B cell (primary cell): Measurements from ENCODE around the gene CDKN1C. TPM values are rescaled to one million over a fixed set of nuclear protein-coding genes. Genes with fewer than 3 reads are reported as not detected.

Experiments used
- ATAC-seq: fragments of 200-7000 bp; cut with Tn5 transposase; one replicate; pipeline ENCODE4 v1.10.0; 2021; ENCODE audit warnings: low read depth, mild to moderate bottlenecking, moderate number of reproducible peaks, moderate library complexity
- CTCF ChIA-PET: fragments of 350-600 bp; sonication (Branson Sonifier 250); formaldehyde crosslinking; loops from one replicate; lab custom pipeline; 2021; ENCODE audit warnings: antibody characterized with exemption, inconsistent platforms; lab: Charles Lee
- POLR2A ChIA-PET: fragments of 350-600 bp; sonication (Branson Sonifier 250); formaldehyde crosslinking; loops from one replicate; lab custom pipeline; 2021; ENCODE audit warnings: antibody characterized with exemption; lab: Charles Lee
- DNase-seq: peaks from one replicate; pipeline ENCODE4 v3.0.0; 2013
- H2AFZ ChIP-seq: 2 replicates; pipeline ENCODE4 v1.6.1; 2012; ENCODE audit warnings: mild to moderate bottlenecking, low read depth, low read length; ENCODE audit not compliant: insufficient read depth, poor library complexity, severe bottlenecking
- H3K27ac ChIP-seq, 2 donors: 1 replicate in 1 of 2; 2 replicates in 1 of 2; pipeline ENCODE4 v1.5.1; 2012 to 2013; ENCODE audit warnings: low read length in 2 of 2, mild to moderate bottlenecking in 2 of 2, moderate library complexity in 1 of 2
- H3K27me3 ChIP-seq, 4 experiments: fragments of 200-600 bp in 1 of 4; sonication (generic) in 1 of 4; replicated peaks in 1 of 4; 1 replicate in 2 of 4; 2 replicates in 2 of 4; pipeline versions ENCODE4 v1.6.1 to v1.7.0; 2013 to 2016; ENCODE audit warnings: low read length in 3 of 4, mild to moderate bottlenecking in 2 of 4, mixed read lengths in 1 of 4, moderate library complexity in 1 of 4; ENCODE audit not compliant: insufficient read depth in 4 of 4, control insufficient read depth in 3 of 4; ENCODE audit errors: control extremely low read depth in 1 of 4
- H3K36me3 ChIP-seq, 2 experiments: replicated peaks in 1 of 2; 1 replicate in 1 of 2; 2 replicates in 1 of 2; pipeline versions ENCODE4 v1.6.1 to v1.7.1; 2013; ENCODE audit warnings: low read length in 1 of 2; ENCODE audit not compliant: insufficient read depth in 2 of 2, control insufficient read depth in 1 of 2; ENCODE audit errors: control extremely low read depth in 1 of 2, extremely low read depth in 1 of 2
- H3K4me1 ChIP-seq, 2 donors: fragments of 200-600 bp in 1 of 2; sonication (generic) in 1 of 2; 1 replicate in 1 of 2; 2 replicates in 1 of 2; pipeline versions ENCODE4 v1.5.1 to v1.6.1; 2013 to 2017; ENCODE audit warnings: low read length in 2 of 2; ENCODE audit not compliant: control insufficient read depth in 2 of 2, insufficient read depth in 2 of 2
- H3K4me2 ChIP-seq: replicated peaks from 2 replicates; pipeline ENCODE3; 2012; ENCODE audit warnings: mild to moderate bottlenecking, low read depth, low read length; ENCODE audit not compliant: poor library complexity, severe bottlenecking
- H3K4me3 ChIP-seq, 5 experiments: fragments of 200-600 bp in 1 of 5; sonication (generic) in 1 of 5; 1 replicate in 3 of 5; 2 replicates in 2 of 5; pipeline versions ENCODE4 v1.5.1 to v1.7.0; 2011 to 2016; ENCODE audit warnings: low read length in 4 of 5, mild to moderate bottlenecking in 4 of 5, low read depth in 2 of 5, control low read depth in 1 of 5, moderate library complexity in 1 of 5; ENCODE audit not compliant: insufficient read depth in 1 of 5; ENCODE audit errors: control extremely low read depth in 1 of 5, extremely low read depth in 1 of 5
- H3K79me2 ChIP-seq: fragments of 200-600 bp; sonication (generic); one replicate; pipeline ENCODE4 v1.6.0; 2016; ENCODE audit warnings: low read length; ENCODE audit not compliant: control insufficient read depth, insufficient read depth
- H3K9ac ChIP-seq: fragments of 200-600 bp; sonication (generic); 2 replicates; pipeline ENCODE4 v1.6.1; 2017; ENCODE audit warnings: mild to moderate bottlenecking, low read length, moderate library complexity
- H3K9me3 ChIP-seq, 3 donors: one replicate each; pipeline versions ENCODE4 v1.6.1 to v1.7.1; 2013; ENCODE audit warnings: low read length in 2 of 3; ENCODE audit not compliant: control insufficient read depth in 2 of 3, insufficient read depth in 1 of 3; ENCODE audit errors: control extremely low read depth in 1 of 3
- H4K20me1 ChIP-seq: 2 replicates; pipeline ENCODE4 v1.6.0; 2012; ENCODE audit warnings: mild to moderate bottlenecking, low read length; ENCODE audit not compliant: insufficient read depth, control insufficient read depth, poor library complexity, severe bottlenecking
- H3K27ac Mint-ChIP-seq: one replicate; pipeline ENCODE4 v1.8.0; 2021; ENCODE audit warnings: mixed read lengths
- H3K27me3 Mint-ChIP-seq: one replicate; pipeline ENCODE4 v1.8.0; 2021; ENCODE audit warnings: mixed read lengths
- H3K4me1 Mint-ChIP-seq: one replicate; pipeline ENCODE4 v1.8.0; 2021; ENCODE audit warnings: mixed read lengths
- H3K4me3 Mint-ChIP-seq: one replicate; pipeline ENCODE4 v1.8.0; 2021; ENCODE audit warnings: mixed read lengths
- H3K9me3 Mint-ChIP-seq: one replicate; pipeline ENCODE4 v1.8.0; 2022; ENCODE audit warnings: mixed read lengths; ENCODE audit not compliant: insufficient read depth
- EZH2 ChIP-seq: IDR thresholded peaks from 2 replicates; pipeline ENCODE4 v1.6.1; 2012; ENCODE audit warnings: borderline replicate concordance, low read depth, mild to moderate bottlenecking, moderate library complexity, low read length; ENCODE audit not compliant: insufficient read depth, poor library complexity, severe bottlenecking
- WGBS: methylation state at CpG from one replicate; pipeline ENCODE4 v1.1.5; 2013; ENCODE audit warnings: missing lambda C conversion rate; ENCODE audit not compliant: insufficient coverage; 5-methylcytosine and 5-hydroxymethylcytosine counted together
- intact Hi-C: fragments of 100-400 bp; cut with micrococcal nuclease; formaldehyde crosslinking; loops from one replicate; pipeline ENCODE4 v1.10.0; 2022
- polyA plus RNA-seq: library from polyadenylated mRNA; depleted of rRNA; stranded (reverse); fragments of >200 nt; gene quantifications from 2 replicates; pipeline ENCODE4 v1.2.3, GENCODE V29; 2012
- total RNA-seq, 2 donors: library from RNA; stranded (reverse); fragments of 120-200 nt in 1 of 2; gene quantifications; 1 replicate in 1 of 2; 2 replicates in 1 of 2; pipeline versions ENCODE4 v1.2.3 to v1.2.4, GENCODE V29; 2013 to 2022
- TF ChIP-seq, protein P1 (sequence below): fragments of 200-600 bp; IDR thresholded peaks from one replicate; pipeline ENCODE4 v1.8.0; 2022; ENCODE audit warnings: antibody characterized with exemption, mild to moderate bottlenecking

Gene CDKN1C
- total and polyA plus RNA-seq, 2 donors (not counting 1 experiment from before 2014, with no cell fraction given), result 0.58 to 8.0 TPM

DNA sequence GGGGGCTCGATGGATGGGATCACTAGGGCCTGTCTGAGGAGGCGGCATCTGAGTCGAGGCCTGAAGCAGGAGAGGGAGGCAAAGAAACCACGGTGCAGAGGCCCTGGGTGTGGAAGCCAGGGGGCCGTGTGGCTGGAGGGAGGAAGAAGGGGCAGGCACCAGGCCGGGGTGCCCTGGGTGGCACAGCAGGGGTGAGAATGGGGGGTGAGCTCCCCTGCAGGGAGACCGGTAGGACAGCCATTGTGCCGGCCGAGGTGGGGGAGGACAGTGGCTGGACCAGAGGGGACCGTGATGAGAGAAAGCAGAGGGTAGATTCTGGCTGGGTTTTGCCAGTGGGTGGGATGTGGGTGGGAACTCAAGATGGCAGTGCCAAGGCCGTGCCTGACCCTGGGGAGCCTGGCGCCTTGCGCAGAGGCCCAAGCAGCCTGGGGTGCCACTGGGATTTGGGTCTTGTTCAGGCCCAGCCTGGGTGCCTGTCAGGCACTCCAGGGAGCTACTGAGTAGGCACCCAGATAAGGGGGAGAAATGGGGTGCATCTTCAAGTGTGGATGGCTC lies 24.9 kb upstream of the CDKN1C start:
- Histone ChIP-seq H4K20me1 (no peaks in the 10 kb centered on the region), H3K27me3 (no peaks in the 10 kb centered on the region), H3K27ac (no peak overlapping the region), H3K9ac (no peak overlapping the region), H3K9me3 (peaks cover 0 to 6% (median 0%) of the 10 kb centered on the region in 3 donors), H3K4me2 (no peak overlapping the region), H3K36me3 (no peaks in the 10 kb centered on the region), H2AFZ (no peak overlapping the region), H3K4me1 (peaks cover 12 to 18% of the 10 kb centered on the region in 2 donors), H3K4me3 (no peak overlapping the region), H3K79me2 (no peaks in the 10 kb centered on the region)
- Mint-ChIP-seq H3K27ac (no peak overlapping the region), H3K9me3 (no peaks in the 10 kb centered on the region), H3K4me3 (no peak overlapping the region), H3K27me3 (peaks cover 5% of the 10 kb centered on the region), H3K4me1 (peaks cover 15% of the 10 kb centered on the region)
- WGBS, result 90% methylated on average over 13 of the region's 13 CpGs
- no peak for TF ChIP-seq EZH2
- TF ChIP-seq, protein P1, sequence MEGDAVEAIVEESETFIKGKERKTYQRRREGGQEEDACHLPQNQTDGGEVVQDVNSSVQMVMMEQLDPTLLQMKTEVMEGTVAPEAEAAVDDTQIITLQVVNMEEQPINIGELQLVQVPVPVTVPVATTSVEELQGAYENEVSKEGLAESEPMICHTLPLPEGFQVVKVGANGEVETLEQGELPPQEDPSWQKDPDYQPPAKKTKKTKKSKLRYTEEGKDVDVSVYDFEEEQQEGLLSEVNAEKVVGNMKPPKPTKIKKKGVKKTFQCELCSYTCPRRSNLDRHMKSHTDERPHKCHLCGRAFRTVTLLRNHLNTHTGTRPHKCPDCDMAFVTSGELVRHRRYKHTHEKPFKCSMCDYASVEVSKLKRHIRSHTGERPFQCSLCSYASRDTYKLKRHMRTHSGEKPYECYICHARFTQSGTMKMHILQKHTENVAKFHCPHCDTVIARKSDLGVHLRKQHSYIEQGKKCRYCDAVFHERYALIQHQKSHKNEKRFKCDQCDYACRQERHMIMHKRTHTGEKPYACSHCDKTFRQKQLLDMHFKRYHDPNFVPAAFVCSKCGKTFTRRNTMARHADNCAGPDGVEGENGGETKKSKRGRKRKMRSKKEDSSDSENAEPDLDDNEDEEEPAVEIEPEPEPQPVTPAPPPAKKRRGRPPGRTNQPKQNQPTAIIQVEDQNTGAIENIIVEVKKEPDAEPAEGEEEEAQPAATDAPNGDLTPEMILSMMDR, result no peak
- ATAC-seq (no peak), DNase-seq (no peak)
- ChIA-PET CTCF (no interaction called here), POLR2A (no interaction called here)
- intact Hi-C loops, result no loop called here

DNA sequence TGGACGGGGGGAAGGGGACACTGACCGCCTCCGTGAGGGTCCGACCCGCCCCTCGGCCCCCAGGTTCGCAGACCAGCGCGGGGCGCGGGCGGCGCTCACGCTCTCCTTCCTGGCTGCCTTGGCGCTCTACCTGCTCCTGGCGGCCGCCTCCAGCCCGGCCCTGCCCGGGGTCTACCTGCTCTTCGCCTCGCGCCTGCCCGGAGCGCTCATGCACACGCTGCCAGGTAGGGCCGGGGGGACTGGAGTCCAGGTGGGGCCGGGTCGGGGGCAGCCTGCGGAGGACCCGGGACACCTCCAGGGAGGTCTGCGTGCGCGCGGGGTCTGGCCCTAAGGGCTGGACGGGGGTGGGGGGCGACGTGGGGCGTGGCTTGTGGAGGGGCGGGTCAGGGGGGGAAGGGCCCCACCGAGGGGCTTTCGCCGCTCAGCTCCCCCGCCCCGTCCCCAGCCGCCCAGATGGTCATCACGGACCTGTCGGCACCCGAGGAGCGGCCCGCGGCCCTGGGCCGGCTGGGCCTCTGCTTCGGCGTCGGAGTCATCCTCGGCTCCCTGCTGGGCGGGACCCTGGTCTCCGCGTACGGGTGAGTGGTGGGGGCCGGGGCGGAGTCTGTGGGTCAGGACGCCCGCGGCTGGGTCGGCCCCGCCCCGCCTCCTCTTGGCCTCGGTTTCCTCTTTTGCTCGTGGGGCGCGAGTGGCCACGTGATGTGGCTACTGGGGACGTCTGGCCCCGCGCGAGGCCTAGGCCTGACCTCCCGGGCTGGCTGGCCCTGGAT lies 23.7 kb upstream of the CDKN1C start:
- Mint-ChIP-seq H3K4me3 (no peak overlapping the region), H3K27me3 (peaks cover 5% of the 10 kb centered on the region), H3K4me1 (peaks cover 15% of the 10 kb centered on the region), H3K9me3 (no peaks in the 10 kb centered on the region), H3K27ac (no peak overlapping the region)
- Histone ChIP-seq H4K20me1 (no peaks in the 10 kb centered on the region), H3K9ac (no peak overlapping the region), H2AFZ (no peak overlapping the region), H3K9me3 (peaks cover 0 to 11% (median 0%) of the 10 kb centered on the region in 3 donors), H3K4me3 (no peak overlapping the region), H3K4me2 (no peak overlapping the region), H3K36me3 (no peaks in the 10 kb centered on the region), H3K79me2 (no peaks in the 10 kb centered on the region), H3K27ac (no peak overlapping the region), H3K4me1 (peaks cover 11 to 14% of the 10 kb centered on the region in 2 donors), H3K27me3 (no peaks in the 10 kb centered on the region)
- no peak for ATAC-seq
- intact Hi-C loops, result loop anchor here (10.0 kb wide), 1 partner anchor 145 kb away; the partner anchor contains the start of gene CARS1
- no peak for TF ChIP-seq EZH2
- TF ChIP-seq, protein P1, result no peak
- DNase-seq, result no peak
- CTCF ChIA-PET, result no interaction called here
- POLR2A ChIA-PET, result no interaction called here
- WGBS, result 78% methylated on average over 77 of the region's 78 CpGs
